ENCODE measurements around the gene KIAA0513.
A peak's percentile ranks its signal among the peaks of the same experiment; 100 is the strongest.
"Not testable (repeated sequence)": the region's sequence is repeated elsewhere in the genome, so short reads cannot be mapped to it uniquely, and the experiment has no call there.

Gene KIAA0513

DNA sequence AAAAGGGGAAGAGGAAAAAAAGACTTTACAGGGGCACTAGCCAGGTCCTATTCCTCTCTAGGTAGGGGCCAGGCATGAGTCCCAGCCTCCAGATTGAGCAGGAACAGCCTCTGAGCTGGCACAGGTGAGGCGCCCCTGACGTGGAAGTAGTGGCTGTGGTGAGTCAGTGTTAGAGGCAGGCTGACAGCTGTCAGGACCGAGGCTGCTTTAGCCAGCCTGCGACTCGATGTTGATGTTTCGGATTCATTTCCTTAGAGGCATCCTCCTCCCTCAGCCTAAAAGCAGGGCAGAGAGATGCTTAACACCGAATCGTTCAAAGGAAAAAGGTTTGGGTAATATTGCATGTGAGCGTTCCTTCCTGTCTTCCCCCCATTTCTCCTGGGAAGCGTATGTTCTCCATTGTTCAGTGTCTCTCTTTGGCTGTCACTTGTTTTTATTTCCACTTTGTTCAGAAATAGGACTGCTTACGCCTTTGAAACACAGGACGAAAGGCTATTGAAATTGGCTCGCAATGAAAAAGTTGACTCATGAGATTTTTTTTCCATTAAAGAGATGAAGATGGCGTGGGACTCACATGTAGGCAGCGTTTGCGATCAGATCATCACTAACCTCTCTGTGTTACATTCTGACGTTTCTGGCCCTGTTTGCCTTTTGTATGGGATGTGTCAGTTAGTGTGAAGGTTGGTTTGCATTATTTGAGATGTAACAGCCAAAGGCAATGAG lies 1.3 kb downstream of the KIAA0513 start:
- DNase-seq (ENCODE audit: low read depth in 2 of 2), result peak; percentile 53 to 68

DNA sequence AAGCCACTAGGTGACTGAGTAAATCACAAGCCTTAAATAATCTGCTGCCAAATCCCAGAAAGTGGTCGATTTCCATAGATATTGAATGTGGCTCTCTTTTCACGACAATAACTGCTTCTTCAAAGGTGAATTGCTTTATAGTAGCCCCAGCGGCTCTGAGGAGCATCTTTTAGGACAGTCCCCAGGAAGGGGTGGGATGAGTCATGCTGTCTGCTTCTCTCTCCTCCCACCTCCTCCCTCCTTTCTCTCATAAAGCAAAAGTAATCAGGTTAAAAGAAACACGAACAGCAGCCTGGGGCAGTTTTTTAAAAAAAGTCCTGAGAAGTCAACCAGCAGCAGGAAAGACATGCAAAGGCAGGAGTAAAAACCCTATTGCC lies 1.8 kb downstream of the KIAA0513 start:
- peak; percentile 35 to 54 for DNase-seq (ENCODE audit: low read depth in 2 of 2)

DNA sequence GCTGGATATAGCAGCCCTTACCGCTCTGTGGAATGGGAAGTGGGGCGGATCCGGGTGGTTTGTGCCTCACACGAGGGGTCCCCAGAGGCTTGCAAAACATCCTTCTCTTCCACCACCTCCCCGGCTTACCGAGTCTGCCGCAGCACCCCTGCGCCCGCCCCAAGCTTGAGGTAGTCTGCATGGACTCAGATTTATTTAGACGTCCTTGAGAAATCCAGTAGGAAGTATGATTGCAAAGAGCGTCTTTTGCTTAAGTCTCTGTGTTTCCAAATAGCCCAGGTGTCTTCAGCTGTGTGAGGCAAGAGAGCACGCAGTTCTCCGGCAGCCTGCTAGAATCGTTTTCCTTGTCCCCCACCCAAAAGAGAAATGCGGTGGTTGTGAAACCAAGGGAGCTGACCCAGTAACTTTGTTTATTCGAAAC lies 2.4 kb downstream of the KIAA0513 start:
- no peak for DNase-seq (ENCODE audit: low read depth in 2 of 2)

DNA sequence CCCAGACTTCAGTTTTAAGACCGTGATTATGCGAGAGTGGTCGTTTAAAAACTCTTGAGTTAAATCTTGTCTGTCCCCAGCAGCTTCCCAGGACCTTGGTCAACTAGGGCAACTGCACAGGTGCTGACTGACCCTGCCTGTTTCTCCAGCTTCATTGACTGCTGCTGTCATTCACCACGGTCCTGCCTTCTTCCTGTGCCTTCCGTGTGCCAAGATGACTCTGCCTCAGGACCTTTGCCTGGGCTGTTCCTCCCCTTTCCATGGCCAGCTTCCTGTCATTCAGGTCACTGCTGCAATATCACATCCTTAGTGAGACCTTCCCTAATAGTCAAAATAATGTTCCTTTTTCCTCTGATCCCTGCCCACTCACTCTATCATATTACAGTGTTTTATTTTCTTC lies 3.9 kb downstream of the KIAA0513 start:
- DNase-seq (ENCODE audit: low read depth in 2 of 2), result no peak

DNA sequence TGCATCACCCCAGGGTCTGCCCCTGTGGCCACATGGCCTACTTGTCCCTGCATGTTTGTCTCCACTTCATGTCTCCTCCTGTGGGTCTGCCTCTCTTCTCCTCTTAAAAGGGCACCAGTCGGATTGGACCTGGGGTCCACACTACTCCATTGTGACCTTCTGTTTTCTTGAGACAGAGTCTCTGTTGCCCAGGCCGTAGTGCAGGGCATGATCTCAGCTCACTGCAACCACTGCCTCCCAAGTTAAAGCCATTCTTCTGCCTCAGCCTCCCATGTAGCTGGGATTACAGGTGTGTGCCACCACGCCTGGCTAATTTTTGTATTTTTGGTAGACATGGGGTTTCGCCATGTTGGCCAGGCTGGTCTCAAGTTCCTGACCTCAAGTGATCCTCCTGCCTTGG lies 4.6 kb downstream of the KIAA0513 start:
- not testable (repeated sequence) for DNase-seq (ENCODE audit: low read depth in 2 of 2)

DNA sequence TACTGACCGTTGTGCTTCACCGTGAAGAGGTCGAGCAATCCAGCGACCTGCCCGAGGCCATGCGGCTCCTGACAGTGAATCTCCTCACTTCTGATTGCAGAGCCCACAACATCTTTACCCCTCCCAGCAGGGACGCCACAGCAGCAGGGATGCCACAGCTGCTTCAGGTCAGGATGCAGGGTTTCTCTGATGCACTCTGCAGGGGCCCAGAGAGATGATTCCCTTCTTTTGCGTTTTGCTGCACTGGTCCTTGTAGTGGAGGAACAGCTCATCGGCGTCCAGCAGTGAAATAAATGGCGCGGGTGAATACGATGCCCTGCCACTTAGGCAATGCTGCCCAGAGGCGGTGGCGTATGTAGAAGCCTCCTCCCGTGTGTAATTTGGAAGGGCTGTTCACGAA lies 5.6 kb downstream of the KIAA0513 start:
- no peak for DNase-seq (ENCODE audit: low read depth in 2 of 2)

DNA sequence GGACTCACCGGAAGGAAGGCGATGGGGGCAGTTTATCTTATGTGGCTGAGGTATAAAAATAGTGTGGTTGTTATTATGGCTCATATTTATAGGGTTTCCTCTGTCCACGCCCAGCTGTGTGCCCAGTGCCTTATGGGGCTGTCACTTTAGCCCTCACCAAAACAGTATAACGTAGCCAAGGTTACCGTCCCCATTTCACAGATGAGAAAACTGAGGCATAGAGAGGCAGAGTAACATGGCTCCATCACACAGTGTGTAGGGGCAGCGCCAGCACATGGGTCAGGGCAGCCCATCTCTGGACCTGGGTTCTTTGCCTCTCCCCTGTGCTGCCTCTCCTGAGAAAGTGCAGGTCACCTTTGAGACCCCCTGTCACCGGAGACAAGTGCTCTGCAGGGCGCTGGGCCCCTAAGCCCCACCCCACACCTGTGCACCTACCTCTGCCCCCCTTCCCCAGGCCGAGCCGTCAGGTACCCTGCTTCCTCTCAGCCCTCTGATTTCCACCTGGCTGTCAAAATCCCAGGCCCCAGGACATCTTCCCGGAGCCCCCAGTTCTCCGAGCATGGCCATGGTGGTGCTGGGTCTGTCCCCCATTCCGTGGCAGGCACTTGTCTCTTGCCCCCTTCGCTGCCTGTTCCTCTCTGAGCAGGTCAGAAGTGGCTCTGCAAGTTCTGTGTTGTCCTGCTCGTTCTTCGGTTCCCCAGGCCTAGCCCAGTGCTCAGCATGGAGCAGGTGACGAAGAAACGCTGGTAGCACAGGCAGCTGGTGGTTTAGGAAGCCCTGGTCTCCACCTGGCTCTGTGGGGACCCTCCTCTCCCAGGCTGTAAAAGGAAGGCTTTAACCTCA lies 7.2 kb downstream of the KIAA0513 start:
- no peak for DNase-seq (ENCODE audit: low read depth in 2 of 2)

DNA sequence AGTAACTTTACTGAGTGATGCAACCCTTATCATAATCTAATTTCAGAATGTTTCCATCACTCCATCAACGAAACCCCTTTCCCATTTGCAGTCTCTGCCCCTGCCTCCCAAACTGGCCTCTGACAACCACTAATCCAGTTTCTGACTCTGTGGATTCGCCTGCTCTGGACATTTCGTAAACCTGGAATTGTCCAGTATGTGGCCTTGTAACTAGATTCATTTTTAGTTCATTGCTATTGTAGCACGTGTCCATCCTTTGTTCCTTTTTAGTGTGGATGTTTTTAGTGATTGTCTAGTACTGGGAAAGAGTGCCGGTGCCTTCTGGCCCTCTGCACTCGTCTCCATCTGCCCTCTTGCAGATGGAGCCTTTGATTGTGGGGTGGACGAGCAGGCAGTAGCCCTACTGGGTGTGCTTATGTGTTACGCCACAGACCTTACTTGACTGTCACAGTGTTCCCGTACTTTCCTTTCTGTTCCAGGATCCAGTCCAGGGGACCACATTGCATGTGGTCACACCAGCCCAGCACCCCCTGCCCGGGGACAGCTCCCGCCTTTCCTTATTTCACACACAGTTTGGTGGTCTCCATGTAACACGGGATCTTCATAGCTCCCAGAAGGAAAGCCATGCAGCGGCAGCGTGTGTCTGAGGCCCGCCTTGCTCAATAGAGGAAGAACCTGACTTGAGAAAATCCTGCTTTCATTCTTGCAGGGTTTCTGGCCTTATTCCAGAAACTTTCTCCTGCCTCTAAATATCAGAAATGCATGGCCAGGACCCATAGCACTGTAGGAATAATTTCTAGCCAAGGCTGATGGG lies 8.8 kb downstream of the KIAA0513 start:
- no peak for DNase-seq (ENCODE audit: low read depth in 2 of 2)

DNA sequence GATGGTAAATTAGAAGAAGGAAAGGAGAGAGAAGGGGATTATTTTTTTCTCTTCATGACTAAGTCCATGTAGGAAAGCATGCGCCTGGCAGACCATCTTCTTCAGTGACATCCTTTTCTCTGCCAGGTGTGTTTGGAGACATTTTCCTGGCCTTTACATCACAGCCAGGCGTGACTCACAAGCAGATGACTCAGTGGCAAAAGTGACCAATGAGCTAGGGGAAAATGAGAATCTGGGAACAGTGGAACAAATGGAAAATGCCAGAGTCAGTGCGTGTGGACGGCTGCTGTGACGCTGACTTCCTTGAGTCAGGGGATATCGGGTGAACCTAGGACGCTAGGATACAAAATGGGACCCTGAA lies 9.4 kb downstream of the KIAA0513 start:
- no peak for DNase-seq (ENCODE audit: low read depth in 2 of 2)

DNA sequence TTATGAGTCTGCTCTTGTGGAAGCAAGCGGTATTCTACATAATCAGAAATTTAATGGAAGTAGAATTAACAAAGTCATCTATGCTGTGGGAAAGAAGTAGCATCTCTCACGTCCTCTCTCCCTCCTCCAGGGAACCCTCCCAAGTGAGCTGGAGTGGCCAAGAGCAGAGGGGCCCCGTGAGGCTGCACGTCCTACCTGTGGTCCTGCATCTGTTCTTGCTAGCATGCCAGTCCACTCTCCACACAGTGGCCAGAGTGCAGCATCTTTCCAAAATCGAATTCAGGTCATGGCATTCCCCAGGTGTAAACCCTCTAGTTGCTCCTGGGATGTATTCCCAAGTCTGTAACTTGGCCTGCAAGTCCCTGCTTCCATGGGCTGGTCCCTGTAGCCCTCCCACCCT lies 10.1 kb downstream of the KIAA0513 start:
- DNase-seq (ENCODE audit: low read depth in 2 of 2), result no peak

DNA sequence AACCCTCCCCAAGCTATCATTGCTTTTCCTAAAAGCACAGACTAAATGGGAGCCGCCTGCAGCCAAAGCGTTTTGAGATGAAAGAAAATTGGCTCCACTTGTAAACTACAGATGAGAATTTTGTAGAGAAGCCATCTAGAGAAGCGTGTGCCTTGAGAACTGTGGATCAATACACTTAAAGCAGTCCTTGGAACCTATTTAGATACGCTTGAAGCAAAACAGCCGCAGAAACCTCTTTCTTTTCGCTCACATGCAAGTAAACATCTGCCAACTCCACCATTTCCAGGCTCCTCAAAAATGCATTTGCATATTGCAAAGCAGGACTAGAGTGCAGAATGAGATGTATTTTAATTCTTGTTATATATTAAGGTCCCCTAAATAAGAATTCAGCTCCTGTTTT lies 13.1 kb downstream of the KIAA0513 start:
- no peak for DNase-seq (ENCODE audit: low read depth in 2 of 2)

DNA sequence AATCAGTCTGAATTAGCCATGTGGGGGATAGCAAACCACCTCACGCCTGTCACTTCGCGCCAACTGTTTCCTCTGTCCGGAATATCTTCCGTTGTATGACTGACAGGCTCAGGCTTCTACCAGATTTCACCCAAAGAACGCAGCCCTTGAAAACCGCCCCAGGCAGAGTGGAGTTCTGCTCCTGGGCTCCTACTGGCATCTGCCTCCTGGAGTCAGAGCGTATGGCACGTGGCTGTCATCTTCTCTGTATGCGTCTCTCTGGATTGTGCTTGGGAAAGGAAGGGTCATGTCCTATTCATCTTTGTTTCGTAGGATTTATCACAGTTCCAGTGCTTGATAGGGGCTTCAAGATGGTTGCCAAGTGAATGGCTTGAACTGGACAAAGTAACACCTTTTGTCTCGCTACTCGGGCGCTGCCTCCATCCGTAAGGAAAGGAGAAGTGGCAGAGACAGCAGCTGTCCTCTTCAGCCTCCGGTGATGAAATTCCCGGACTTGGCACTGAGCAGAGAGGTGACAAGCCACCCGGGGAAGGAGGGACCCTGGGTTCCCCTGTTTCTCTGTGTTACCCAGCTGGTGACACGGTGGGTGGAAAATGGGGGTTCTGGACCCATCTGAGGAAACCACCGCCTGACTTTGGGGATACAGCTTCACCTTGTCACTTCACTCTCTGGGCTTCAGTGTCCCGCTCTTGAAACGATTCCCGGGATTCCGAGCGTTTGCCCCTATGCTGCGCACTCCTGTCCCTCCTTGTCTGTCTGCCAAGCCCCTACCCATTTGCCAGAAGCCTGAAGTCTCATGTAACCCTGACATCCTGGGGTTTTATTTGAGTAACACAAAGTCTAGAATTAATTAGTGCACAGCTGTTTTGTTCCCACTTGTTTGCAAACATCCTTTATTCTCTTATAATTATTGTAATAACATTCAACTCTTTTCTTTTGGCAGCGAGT lies 13.9 kb downstream of the KIAA0513 start:
- DNase-seq (ENCODE audit: low read depth in 2 of 2), result no peak

DNA sequence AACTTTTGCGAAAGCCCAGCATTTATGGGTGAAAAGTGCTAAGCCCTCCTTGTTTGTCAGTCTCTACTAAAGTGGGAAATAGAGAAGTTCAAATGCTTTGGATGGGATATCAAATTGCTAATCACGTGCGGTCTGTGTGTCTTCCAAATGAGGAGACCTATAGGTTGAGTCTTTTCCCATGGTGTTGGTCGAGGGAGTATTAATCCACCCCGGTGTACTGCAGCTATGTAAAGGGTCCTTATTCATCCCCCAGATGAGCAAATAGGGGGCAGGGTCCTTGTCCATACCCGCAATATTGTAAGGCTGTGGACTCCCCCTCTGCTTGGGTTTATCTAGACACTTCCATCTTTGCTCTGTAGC lies 14.6 kb downstream of the KIAA0513 start:
- DNase-seq (ENCODE audit: low read depth in 2 of 2), result no peak

DNA sequence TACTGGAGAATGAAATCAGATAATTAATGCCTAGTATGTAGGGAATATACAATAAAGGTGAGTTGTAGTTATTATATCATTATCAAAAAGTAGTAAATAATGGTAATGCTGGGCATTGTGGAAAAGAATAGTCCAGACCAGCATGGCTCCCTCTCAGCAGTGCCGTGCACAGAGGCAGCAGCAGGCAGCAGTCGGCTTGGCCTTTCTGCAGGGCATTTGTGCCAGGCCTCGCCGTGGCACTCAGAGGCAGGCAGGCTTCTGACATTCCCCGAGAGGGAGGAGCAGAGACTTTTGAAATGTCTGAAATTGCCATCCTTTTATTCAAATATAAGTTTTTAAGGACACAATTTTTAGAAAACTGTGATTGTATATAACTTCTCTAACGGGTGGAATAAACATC lies 15.0 kb downstream of the KIAA0513 start:
- DNase-seq (ENCODE audit: low read depth in 2 of 2), result no peak

DNA sequence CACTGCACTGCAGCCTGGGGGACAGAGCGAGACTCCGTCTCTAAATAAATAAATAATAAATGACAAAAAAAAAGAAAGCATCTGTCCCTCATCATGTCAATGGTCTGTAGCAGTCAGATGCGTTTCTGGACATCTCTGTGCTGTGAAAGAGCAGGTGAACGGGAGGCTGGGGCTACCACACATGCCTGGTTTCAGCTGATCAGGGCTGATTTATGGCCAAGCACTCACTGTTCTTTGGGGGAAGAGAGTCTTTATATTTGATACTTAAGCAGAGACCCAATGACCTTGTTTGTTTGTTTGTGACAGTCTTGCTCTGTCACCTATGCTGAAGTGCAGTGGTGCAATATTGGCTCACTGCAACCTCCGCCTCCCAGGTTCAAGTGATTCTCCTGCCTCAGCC lies 17.5 kb downstream of the KIAA0513 start:
- no peak for DNase-seq (ENCODE audit: low read depth in 2 of 2)

DNA sequence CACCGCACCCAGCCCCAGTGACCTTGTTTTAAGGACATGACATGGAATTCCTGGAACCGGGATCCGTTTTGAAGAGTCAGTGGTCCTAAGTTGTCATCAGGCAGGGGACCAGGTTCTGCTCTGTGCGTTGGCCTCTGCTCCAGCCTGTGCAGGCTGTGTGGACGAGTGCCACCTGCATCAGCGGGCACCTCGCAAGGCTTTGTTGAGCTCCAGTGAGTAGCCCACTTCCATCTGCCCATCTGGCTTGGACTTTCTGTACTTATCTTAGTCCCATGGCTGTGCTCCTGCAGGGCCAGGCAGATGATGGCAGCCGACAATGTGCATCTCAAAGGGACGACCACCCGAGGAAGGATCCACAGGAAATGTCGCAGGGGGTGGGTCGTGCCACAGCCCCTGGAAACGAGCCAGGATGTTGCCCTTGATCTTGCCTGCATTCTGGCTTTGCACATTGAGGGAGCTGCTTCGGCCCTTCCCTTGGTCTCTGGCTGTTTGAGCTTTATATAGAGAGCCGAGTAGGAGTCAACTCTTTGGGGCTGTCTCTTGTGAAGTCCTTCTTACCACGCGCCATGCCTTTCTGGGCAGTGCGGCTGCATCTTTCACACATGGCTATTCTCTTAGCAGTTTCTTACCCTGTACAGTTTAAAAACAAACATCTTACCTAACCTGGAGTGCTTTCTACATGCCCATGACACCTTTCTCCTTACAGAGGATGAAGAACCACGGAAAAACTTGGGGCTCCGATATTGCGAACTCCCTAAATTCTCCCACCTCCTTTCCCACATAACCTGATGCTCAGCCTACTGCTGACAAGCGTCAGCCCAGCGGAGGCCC lies 18.3 kb downstream of the KIAA0513 start:
- DNase-seq (ENCODE audit: low read depth in 2 of 2), result no peak

DNA sequence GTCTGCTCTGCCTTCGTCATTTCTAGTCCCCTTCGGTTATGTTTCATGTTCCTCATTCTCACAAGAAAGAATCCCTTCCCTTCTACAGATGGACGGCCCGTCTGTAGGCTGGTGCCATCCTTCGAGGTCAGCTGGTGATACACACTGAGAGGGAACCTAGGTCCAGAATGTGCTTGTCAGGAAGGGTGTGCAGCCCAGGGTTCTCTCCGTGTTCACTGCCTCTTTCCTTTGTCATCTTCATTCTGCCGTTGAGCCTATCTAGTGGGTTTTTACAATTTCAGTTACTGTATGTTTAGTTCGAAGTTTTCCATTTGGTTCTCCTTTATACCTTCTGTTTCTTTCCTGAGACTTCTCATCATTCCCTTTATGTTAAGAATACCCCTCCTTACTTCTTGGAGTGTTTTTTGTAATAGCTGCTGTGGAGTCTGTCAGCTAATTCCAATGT lies 18.9 kb downstream of the KIAA0513 start:
- no peak for DNase-seq (ENCODE audit: low read depth in 2 of 2)

DNA sequence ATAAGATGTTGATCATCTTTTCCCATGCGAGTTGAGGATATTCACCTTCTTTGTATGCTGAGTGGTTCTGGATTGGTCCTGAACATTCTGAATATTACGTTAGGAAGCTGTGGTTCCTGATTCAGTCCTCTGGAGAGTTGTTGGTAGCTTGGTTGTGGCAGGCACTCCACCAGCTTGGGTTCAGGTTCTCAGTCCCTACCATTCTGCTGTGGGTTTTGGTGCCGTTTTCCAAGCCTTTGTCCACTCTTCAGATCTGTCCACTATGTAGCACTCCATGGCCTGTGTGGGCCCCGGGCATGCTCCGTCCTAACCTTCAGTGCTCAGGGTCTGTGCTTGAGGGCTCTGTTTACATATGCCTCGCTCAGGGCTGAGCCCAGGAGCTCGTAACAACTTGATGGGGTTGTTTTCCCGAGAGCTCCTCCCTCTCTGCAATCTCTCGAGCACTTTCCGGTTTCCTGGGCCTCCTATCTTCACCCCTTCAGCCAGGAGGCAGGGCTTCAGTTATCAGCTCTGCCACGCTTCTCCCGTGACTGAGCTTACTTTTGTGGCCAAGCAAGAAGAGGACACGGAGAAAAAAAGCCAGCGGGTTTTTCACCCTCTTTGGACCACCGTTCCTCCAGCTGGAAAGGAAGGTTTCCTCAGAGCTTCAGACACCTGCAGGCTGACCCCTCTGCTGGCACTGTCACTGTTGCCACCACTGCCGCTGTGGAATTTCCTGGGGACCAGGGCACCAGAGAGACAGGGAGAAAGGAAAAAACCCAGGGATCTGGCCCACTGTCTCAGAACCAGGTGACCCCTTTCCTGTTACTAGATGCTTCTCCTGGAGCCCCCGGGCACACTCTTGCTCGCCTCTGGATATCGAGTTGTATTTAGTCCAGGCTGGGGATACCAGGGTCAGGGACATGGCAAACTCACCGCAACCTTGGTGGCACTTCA lies 19.6 kb downstream of the KIAA0513 start:
- no peak for DNase-seq (ENCODE audit: low read depth in 2 of 2)

DNA sequence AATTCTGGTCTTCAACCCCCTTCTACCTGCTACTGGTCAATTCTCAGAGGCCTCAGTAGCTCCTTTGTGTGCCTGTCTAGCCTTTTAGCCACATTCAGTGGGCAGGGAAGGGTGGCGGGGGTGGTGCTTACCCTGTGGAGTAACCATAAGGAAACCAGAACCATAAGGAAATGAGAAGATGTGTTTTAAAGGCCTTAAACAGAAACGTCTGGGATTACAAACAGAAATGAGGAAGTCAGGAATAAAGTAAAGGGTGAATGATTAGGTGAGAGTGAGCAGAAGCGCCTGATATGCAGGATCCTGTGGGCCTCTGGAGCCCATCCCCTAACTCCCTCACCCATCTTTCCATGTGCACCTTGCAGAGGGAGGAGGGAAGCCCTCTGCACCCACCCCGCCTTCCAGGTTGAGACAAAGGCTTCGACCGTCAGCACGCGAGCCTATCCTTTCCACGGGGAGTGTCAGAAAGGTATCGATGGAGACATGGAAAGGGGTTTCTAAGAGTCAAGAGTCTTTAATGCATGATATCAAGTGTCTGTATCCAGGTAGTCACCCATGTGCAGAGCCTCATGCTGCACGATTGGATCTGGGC lies 20.4 kb downstream of the KIAA0513 start:
- DNase-seq (ENCODE audit: low read depth in 2 of 2), result no peak
